ENCODE data around the gene SH3D19.

Gene SH3D19

DNA sequence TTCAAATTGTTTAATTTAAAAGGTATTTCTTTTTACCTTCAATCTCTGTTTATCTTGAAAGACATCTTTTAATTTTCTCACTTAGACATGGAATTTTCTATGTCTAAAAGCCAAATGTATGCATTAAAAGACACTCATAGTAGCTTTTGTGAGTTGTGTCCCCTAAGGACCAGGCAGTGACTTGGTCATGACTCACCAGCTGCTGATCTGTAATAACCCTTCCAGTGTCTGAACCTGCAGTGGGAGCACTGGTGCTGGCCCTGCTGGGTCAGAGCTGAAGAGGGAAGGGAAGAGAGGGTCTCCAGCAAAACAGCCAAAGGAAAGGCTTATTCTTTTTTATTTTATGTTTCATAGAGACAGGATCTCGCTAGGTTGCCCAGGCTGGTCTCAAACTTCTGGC is 31.1 kb upstream of the SH3D19 start:
- TF ChIP-seq, protein P1, sequence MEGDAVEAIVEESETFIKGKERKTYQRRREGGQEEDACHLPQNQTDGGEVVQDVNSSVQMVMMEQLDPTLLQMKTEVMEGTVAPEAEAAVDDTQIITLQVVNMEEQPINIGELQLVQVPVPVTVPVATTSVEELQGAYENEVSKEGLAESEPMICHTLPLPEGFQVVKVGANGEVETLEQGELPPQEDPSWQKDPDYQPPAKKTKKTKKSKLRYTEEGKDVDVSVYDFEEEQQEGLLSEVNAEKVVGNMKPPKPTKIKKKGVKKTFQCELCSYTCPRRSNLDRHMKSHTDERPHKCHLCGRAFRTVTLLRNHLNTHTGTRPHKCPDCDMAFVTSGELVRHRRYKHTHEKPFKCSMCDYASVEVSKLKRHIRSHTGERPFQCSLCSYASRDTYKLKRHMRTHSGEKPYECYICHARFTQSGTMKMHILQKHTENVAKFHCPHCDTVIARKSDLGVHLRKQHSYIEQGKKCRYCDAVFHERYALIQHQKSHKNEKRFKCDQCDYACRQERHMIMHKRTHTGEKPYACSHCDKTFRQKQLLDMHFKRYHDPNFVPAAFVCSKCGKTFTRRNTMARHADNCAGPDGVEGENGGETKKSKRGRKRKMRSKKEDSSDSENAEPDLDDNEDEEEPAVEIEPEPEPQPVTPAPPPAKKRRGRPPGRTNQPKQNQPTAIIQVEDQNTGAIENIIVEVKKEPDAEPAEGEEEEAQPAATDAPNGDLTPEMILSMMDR (IDR thresholded peaks at IDR 0.05; ENCODE audit: low read depth, low read length) = no peak

DNA sequence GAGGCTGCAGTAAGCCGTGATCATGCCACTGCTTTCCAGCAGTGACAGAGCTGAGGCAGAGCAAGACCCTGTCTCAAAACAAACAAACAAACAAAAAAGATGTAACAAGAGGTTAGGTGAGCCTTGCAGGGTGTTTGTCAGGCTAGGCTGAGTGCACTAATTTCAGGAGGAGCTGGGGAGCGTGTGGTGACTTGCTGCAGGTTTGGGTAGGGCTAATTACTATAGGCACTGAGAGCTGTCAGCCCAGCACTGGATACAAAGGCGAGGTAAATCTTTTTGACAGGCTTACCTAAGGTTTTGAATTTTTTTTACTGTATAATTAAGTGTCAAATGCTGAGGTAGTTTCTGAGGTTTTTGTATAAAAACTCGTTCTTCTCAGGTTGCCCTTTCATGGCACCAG is 29.8 kb upstream of the SH3D19 start:
- TF ChIP-seq, protein P1 (IDR thresholded peaks at IDR 0.05; ENCODE audit: low read depth, low read length) = no peak
- H3K4me3 ChIP-seq (ENCODE audit: low read depth, low read length) = no peak overlapping the region

More for the DNA sequence above, 31.1 kb upstream of the SH3D19 start:
- H3K4me3 ChIP-seq (ENCODE audit: low read depth, low read length) = no peak overlapping the region

DNA sequence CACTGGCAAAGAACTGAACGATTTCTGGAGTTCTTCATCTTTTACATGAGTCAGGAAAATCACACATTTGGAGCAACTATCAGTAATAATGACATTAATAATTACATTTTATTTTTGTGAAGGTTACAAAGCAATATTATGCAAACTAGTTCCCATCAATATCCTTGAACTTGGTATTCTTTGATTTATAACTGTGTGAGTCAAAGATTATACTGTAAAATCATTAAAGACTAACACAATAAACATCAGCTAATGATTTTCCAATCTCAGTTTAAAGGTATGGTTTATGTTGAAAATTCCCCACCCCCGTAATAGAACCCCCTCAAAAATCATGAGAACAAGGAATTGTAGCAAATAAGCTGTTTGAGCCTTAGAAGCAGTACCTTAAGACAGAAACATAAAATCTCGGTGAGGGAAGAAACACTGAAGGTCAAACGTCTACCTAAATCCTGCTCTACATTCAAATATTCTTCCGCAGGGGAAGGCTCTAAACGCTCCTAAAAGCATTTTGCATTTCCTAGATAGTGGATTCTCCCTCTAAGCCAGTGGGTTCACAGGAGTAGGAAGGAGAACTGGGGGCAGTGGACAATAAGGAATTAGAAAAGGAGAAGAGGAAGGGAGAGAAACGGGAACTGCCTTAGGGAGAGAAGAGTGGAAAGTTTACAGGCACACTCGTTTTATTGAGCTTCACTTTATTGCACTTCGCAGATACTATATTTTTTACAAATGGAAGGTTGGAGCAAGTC is 22.3 kb upstream of the SH3D19 start:
- TF ChIP-seq, protein P1 (IDR thresholded peaks at IDR 0.05; ENCODE audit: low read depth, low read length) = no peak
- no peak overlapping the region for H3K4me3 ChIP-seq (ENCODE audit: low read depth, low read length)

DNA sequence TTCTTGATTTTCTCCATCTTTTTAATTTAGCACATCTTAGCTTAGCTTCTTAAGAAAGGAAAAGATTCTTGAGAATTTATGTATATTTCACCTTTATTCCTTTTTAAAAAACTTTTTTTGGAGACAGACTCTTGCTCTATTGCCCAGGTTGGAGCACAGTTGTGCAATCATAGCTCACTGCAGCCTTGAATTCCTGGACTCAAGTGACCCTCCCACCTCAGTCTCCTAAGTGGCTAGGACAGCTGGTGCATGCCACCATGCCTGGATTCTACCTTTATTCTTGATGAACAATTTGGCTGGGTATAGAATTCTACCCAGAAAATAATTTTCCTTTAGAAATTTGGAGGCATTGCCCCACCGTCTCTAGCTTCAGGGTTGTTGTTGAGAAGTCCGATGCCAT is 19.5 kb upstream of the SH3D19 start:
- TF ChIP-seq, protein P1 (IDR thresholded peaks at IDR 0.05; ENCODE audit: low read depth, low read length) = no peak
- no peak overlapping the region for H3K4me3 ChIP-seq (ENCODE audit: low read depth, low read length)

DNA sequence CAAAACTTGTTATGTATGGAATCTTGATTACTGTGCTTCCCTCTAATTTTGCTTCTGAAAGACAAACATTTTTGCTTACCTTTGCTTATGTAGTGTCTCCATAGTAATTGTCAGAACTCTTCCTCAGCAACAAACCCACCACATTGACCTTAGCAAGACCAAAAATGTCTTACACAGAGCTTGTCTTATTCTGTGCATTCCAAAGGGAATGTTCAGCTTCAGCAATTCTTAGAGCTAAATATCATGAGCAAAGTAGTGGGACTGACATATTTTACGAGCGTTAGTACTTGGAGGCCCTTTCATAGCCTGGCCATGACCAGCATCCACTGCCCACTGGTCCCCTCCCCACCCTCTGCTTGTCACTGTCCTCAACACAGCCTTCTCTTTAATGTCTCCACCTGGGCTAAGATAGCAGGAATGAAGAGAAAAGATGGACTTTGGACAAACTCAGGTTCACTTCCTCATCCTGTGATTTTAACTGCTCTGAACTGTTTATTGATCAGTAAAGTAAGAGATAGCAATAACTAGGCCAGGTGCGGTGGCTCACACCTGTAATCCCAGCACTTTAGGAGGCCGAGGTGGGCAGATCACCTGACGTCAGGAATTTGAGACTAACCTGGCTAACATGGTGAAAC is 15.5 kb upstream of the SH3D19 start:
- H3K4me3 ChIP-seq (ENCODE audit: low read depth, low read length) = no peak overlapping the region
- TF ChIP-seq, protein P1 (IDR thresholded peaks at IDR 0.05; ENCODE audit: low read depth, low read length) = no peak

DNA sequence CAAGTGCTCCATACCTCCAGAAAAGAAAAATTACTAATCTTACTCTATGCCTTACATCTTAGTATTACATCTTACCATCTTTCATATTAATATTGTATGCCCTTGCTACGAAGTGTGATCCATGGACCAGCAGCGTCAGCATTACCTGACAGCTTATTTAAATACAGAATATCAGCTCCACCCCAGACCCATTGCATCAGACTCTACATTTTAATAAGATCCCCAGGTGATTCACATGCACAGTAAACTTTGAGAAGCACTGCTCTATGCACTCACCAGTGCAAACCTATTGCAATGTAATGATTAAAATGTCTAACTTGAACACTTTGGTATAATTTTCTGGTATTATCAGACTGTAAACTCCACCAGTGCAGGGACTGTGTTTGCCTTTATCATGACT is 14.1 kb upstream of the SH3D19 start:
- TF ChIP-seq, protein P1 (IDR thresholded peaks at IDR 0.05; ENCODE audit: low read depth, low read length) = no peak
- H3K4me3 ChIP-seq (ENCODE audit: low read depth, low read length) = no peak overlapping the region

Measured in WI38 (cell line).